MCF 10A (cell line): ENCODE data around the gene ALDH1L1. TPM values are rescaled to one million over a fixed set of nuclear protein-coding genes. Genes with fewer than 3 reads are reported as not detected.

Source experiments
- BruUV-seq: library from RNA; stranded (reverse); fragments of 400-500 nt; replicated peaks from 2 replicates; lab custom pipeline; 2021; lab: Mats Ljungman, UMichigan
- CTCF ChIA-PET: fragments of 300-600 bp; sonication (Branson Sonifier 250); formaldehyde crosslinking; extraction: SDS; loops from one replicate; lab custom pipeline; 2021; ENCODE audit warnings: antibody characterized with exemption, inconsistent platforms; lab: Yijun Ruan, JAX
- POLR2A ChIA-PET: fragments of 300-600, 350-650 bp; sonication (Branson Sonifier 250); formaldehyde crosslinking; extraction: SDS; loops from one replicate; lab custom pipeline; 2020; ENCODE audit warnings: antibody characterized with exemption, inconsistent platforms; lab: Yijun Ruan, JAX
- DNase-seq: peaks from one replicate; pipeline ENCODE4 v3.0.0-alpha.2; 2018; ENCODE audit not compliant: unreplicated experiment
- H3K27ac Mint-ChIP-seq: one replicate; pipeline ENCODE4 v1.8.0; 2022; ENCODE audit warnings: mild to moderate bottlenecking, low read depth, mixed read lengths; ENCODE audit not compliant: unreplicated experiment
- H3K27me3 Mint-ChIP-seq: one replicate; pipeline ENCODE4 v1.8.0; 2022; ENCODE audit warnings: mixed read lengths; ENCODE audit not compliant: insufficient read depth, unreplicated experiment
- H3K36me3 Mint-ChIP-seq: one replicate; pipeline ENCODE4 v1.8.0; 2022; ENCODE audit warnings: mild to moderate bottlenecking, moderate library complexity, mixed read lengths; ENCODE audit not compliant: insufficient read depth, unreplicated experiment
- H3K4me1 Mint-ChIP-seq: one replicate; pipeline ENCODE4 v1.8.0; 2022; ENCODE audit warnings: mixed read lengths; ENCODE audit not compliant: insufficient read depth, unreplicated experiment
- H3K4me3 Mint-ChIP-seq: one replicate; pipeline ENCODE4 v1.8.0; 2022; ENCODE audit warnings: mild to moderate bottlenecking, moderate library complexity, mixed read lengths; ENCODE audit not compliant: unreplicated experiment
- H3K9me3 Mint-ChIP-seq: one replicate; pipeline ENCODE4 v1.8.0; 2022; ENCODE audit warnings: mixed read lengths; ENCODE audit not compliant: unreplicated experiment
- intact Hi-C: fragments of 100-400 bp; cut with micrococcal nuclease; formaldehyde crosslinking; loops from 2 replicates; pipeline ENCODE4 v1.14.1; 2022
- total RNA-seq: library from RNA; stranded (reverse); gene quantifications from 2 replicates; pipeline ENCODE4 v1.2.3, GENCODE V29; 2022
- TF ChIP-seq, protein P1 (sequence below): fragments of 200-600 bp; IDR thresholded peaks from one replicate; pipeline ENCODE4 v1.8.0; 2022; ENCODE audit warnings: antibody characterized with exemption, mild to moderate bottlenecking; ENCODE audit not compliant: unreplicated experiment

ALDH1L1 gene
- total RNA-seq, 1 experiment from 2014 or later, result 1.9 TPM

DNA sequence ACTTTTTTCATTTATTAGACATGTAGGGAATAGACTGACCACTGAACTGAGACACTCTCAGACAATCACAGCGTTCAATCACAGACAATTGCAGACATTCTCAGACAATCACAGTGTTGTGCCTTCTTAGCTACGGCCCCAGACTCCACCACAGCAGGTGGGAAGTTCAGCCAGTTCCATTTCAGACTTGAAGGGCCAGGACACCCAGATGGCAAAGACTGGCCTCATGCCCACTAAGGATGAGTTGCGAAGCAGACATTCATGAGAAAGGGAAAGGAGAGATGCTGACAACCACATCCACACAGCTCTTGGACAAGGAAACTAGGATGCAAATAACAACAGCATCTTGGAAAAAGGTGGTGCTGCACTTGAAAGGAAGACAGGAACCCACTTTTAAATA lies 21.9 kb upstream of the ALDH1L1 start:
- ChIA-PET POLR2A (interaction anchor here (0.7 kb wide), 1 partner anchor 190 kb away, joined by 3 read pairs; no protein-coding TSS in a partner anchor), CTCF (interaction anchor here (0.7 kb wide), 2 partner anchors 15 to 304 kb away, joined by 3 read pairs; no protein-coding TSS in a partner anchor)
- no peak overlapping the region for H3K27ac Mint-ChIP-seq
- no peaks in the 10 kb centered on the region for H3K27me3 Mint-ChIP-seq
- no peaks in the 10 kb centered on the region for H3K36me3 Mint-ChIP-seq
- no TSS peak for BruUV-seq
- H3K4me3 Mint-ChIP-seq, result no peak overlapping the region
- intact Hi-C loops, result no loop called here
- TF ChIP-seq, protein P1, sequence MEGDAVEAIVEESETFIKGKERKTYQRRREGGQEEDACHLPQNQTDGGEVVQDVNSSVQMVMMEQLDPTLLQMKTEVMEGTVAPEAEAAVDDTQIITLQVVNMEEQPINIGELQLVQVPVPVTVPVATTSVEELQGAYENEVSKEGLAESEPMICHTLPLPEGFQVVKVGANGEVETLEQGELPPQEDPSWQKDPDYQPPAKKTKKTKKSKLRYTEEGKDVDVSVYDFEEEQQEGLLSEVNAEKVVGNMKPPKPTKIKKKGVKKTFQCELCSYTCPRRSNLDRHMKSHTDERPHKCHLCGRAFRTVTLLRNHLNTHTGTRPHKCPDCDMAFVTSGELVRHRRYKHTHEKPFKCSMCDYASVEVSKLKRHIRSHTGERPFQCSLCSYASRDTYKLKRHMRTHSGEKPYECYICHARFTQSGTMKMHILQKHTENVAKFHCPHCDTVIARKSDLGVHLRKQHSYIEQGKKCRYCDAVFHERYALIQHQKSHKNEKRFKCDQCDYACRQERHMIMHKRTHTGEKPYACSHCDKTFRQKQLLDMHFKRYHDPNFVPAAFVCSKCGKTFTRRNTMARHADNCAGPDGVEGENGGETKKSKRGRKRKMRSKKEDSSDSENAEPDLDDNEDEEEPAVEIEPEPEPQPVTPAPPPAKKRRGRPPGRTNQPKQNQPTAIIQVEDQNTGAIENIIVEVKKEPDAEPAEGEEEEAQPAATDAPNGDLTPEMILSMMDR, result no peak
- DNase-seq, result no peak
- H3K9me3 Mint-ChIP-seq, result peaks cover 2% of the 10 kb centered on the region
- H3K4me1 Mint-ChIP-seq, result no peaks in the 10 kb centered on the region

GRCh38 chr3:126201168-126201567 lies 20.8 kb upstream of the ALDH1L1 start:
- Mint-ChIP-seq H3K27me3 (no peaks in the 10 kb centered on the region), H3K4me1 (no peaks in the 10 kb centered on the region), H3K27ac (no peak overlapping the region), H3K4me3 (no peak overlapping the region), H3K9me3 (peaks cover 13% of the 10 kb centered on the region), H3K36me3 (no peaks in the 10 kb centered on the region)
- TF ChIP-seq, protein P1, result no peak
- intact Hi-C loops, result no loop called here
- ChIA-PET POLR2A (no interaction called here), CTCF (interaction anchor here (1.9 kb wide), 1 partner anchor 67 kb away, joined by 6 read pairs; no protein-coding TSS in a partner anchor)
- BruUV-seq, result no TSS peak
- no peak for DNase-seq

GRCh38 chr3:126200534-126200933 lies 20.1 kb upstream of the ALDH1L1 start:
- ChIA-PET CTCF (interaction anchor here (0.8 to 1.9 kb wide), 3 partner anchors 29 to 68 kb away, joined by 3 to 6 read pairs (median 5); no protein-coding TSS in a partner anchor), POLR2A (interaction anchor here (0.7 kb wide), 1 partner anchor 15 kb away, joined by 3 read pairs; no protein-coding TSS in a partner anchor)
- intact Hi-C loops, result no loop called here
- TF ChIP-seq, protein P1, result no peak
- no TSS peak for BruUV-seq
- DNase-seq, result no peak
- H3K4me3 Mint-ChIP-seq, result no peak overlapping the region
- no peak overlapping the region for H3K27ac Mint-ChIP-seq
- H3K36me3 Mint-ChIP-seq, result no peaks in the 10 kb centered on the region
- H3K4me1 Mint-ChIP-seq, result no peaks in the 10 kb centered on the region
- H3K9me3 Mint-ChIP-seq, result peaks cover 14% of the 10 kb centered on the region
- no peaks in the 10 kb centered on the region for H3K27me3 Mint-ChIP-seq

- H3K4me3 Mint-ChIP-seq, result no peak overlapping the region
- TF ChIP-seq, protein P1, result no peak
- ChIA-PET CTCF (interaction anchor here (0.5 to 2.0 kb wide), 7 partner anchors 13 to 436 kb away, joined by 3 to 8 read pairs (median 4); no protein-coding TSS in a partner anchor), POLR2A (no interaction called here)
- no peak for DNase-seq
- BruUV-seq, result no TSS peak
- intact Hi-C loops, result no loop called here
- H3K4me1 Mint-ChIP-seq, result no peaks in the 10 kb centered on the region
- H3K9me3 Mint-ChIP-seq, result peaks cover 14% of the 10 kb centered on the region
- no peaks in the 10 kb centered on the region for H3K27me3 Mint-ChIP-seq
- H3K36me3 Mint-ChIP-seq, result no peaks in the 10 kb centered on the region
- H3K27ac Mint-ChIP-seq, result no peak overlapping the region
Measured at GRCh38 chr3:126199256-126199655, 18.9 kb upstream of the ALDH1L1 start.
